Ovary (tissue), 9 donors: Measurements from ENCODE around the gene CRB1. TPM values are rescaled to one million over a fixed set of nuclear protein-coding genes. Genes with fewer than 3 reads are reported as not detected.

Experiments used
- DNase-seq, 5 donors: peaks; one replicate each; pipeline ENCODE4 v3.0.0-alpha.2; 2019 to 2020
- H3K27ac ChIP-seq, 2 donors: fragments of 200-600 bp; one replicate each; pipeline versions ENCODE4 v1.5.1 to v1.8.0; 2019 to 2022
- H3K27me3 ChIP-seq: fragments of 200-600 bp; one replicate; pipeline ENCODE4 v1.8.0; 2022
- H3K36me3 ChIP-seq: fragments of 200-600 bp; sonication (generic); one replicate; pipeline ENCODE4 v1.5.1; 2019
- H3K4me1 ChIP-seq: one replicate; pipeline ENCODE4 v1.8.1; 2013; ENCODE audit warnings: mild to moderate bottlenecking, moderate library complexity; ENCODE audit not compliant: insufficient read depth
- H3K4me3 ChIP-seq: fragments of 200-600 bp; sonication (generic); one replicate; pipeline ENCODE4 v1.5.1; 2017
- H3K9me3 ChIP-seq, 2 donors: fragments of 200-600 bp in 1 of 2; sonication (generic) in 1 of 2; one replicate each; pipeline versions ENCODE4 v1.5.1 to v1.8.1; 2013 to 2019; ENCODE audit warnings: mild to moderate bottlenecking in 1 of 2, moderate library complexity in 1 of 2
- EP300 ChIP-seq: sonication (generic); formaldehyde crosslinking; IDR thresholded peaks from one replicate; pipeline ENCODE4 v1.6.1; 2017; ENCODE audit warnings: antibody characterized with exemption
- POLR2A ChIP-seq: fragments of 450-650 bp; IDR thresholded peaks from one replicate; pipeline ENCODE4 v1.6.1; 2017; ENCODE audit warnings: antibody characterized with exemption, mild to moderate bottlenecking, moderate library complexity
- WGBS, 3 donors: extraction: QIAGEN DNeasy Blood & Tissue Kit in 1 of 3; methylation state at CpG; one replicate each; pipeline versions ENCODE4 v1.1.5 to v1.1.7; 2013 to 2017; 5-methylcytosine and 5-hydroxymethylcytosine counted together
- intact Hi-C, 4 donors: fragments of 100-400 bp; cut with DNase I; formaldehyde crosslinking; loops; one replicate each; pipeline versions ENCODE4 v1.11.0 to v1.15.1; 2022 to 2023
- polyA plus RNA-seq, 2 donors: library from polyadenylated mRNA; stranded (reverse); fragments of 200-250 nt in 1 of 2; fragments of 350-450 nt in 1 of 2; fragmentation: Illumina TruSeq in 1 of 2; extraction: RNeasy Lipid Tissue Mini Kit (QIAGEN cat#74804) in 1 of 2; gene quantifications; one replicate each; pipeline ENCODE4 v1.2.3, GENCODE V29; 2013 to 2014
- total RNA-seq, 7 donors: library from RNA; depleted of rRNA in 2 of 7; stranded (reverse); fragments of >200 nt in 2 of 7; fragmentation: NEBNext Ultra II Directional in 3 of 7; extraction: Animal tissue kit (Norgen Biotek cat#: 25700) in 3 of 7; gene quantifications; one replicate each; pipeline versions ENCODE4 v1.1.0 to v1.2.4, GENCODE V29; 2016 to 2023
- TF ChIP-seq, protein P1 (sequence below), 3 donors: fragments of 450-650 bp in 2 of 3; fragments of 200-600 bp in 1 of 3; IDR thresholded peaks; one replicate each; pipeline versions ENCODE4 v1.5.1 to v1.8.0; 2016 to 2022; ENCODE audit warnings: antibody characterized with exemption in 3 of 3, mild to moderate bottlenecking in 1 of 3
- donor health status: DM: no; HTN: no; CAD: no; lungs with moderate emphysema.
- donor health status: DM: no; HTN: no; CAD: no.
- donor health status: Bipolar disorder and iron deficiency.
- donor health status: DM: yes; HTN: yes; CAD: no.
- donor health status: DM: no; HTN: no; CAD: no.
- donor health status: DM: yes; HTN: yes; CAD: no.

The CRB1 gene
- total and polyA plus RNA-seq, 9 donors: 0.60 to 4.0 (median 1.1) TPM

DNA sequence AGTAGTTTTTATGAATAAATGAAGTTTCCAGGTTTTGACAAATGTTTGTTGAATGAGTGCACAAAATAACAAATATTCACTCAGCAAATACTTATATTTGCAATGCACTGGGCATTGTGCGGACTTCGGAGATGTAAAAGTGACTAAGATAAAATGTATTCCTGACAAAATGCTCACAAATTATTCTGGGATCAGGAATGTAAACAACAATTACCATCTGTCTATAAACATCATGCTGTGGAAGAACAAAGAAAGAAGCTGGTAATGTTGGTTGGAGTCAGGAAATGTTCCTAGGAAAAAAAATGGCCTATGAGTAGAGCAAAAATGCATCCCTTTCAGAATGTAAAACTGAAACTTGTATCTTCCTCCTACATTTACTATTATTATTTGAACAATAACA lies 68.5 kb downstream of the CRB1 start:
- TF ChIP-seq, protein P1, sequence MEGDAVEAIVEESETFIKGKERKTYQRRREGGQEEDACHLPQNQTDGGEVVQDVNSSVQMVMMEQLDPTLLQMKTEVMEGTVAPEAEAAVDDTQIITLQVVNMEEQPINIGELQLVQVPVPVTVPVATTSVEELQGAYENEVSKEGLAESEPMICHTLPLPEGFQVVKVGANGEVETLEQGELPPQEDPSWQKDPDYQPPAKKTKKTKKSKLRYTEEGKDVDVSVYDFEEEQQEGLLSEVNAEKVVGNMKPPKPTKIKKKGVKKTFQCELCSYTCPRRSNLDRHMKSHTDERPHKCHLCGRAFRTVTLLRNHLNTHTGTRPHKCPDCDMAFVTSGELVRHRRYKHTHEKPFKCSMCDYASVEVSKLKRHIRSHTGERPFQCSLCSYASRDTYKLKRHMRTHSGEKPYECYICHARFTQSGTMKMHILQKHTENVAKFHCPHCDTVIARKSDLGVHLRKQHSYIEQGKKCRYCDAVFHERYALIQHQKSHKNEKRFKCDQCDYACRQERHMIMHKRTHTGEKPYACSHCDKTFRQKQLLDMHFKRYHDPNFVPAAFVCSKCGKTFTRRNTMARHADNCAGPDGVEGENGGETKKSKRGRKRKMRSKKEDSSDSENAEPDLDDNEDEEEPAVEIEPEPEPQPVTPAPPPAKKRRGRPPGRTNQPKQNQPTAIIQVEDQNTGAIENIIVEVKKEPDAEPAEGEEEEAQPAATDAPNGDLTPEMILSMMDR (IDR thresholded peaks at IDR 0.05): no peak
- TF ChIP-seq EP300: no peak
- TF ChIP-seq POLR2A: no peak
- H3K4me3 ChIP-seq: no peak overlapping the region
- no peak for DNase-seq
- H3K27ac ChIP-seq: no peak overlapping the region
- WGBS, 3 donors: 66 to 82% (median 72%) methylated on average over 2 of the region's 2 CpGs
- intact Hi-C loops: no loop called here
- H3K27me3 ChIP-seq: no peaks in the 10 kb centered on the region
- no peaks in the 10 kb centered on the region for H3K4me1 ChIP-seq
- no peaks in the 10 kb centered on the region for H3K36me3 ChIP-seq
- no peaks in the 10 kb centered on the region for H3K9me3 ChIP-seq

DNA sequence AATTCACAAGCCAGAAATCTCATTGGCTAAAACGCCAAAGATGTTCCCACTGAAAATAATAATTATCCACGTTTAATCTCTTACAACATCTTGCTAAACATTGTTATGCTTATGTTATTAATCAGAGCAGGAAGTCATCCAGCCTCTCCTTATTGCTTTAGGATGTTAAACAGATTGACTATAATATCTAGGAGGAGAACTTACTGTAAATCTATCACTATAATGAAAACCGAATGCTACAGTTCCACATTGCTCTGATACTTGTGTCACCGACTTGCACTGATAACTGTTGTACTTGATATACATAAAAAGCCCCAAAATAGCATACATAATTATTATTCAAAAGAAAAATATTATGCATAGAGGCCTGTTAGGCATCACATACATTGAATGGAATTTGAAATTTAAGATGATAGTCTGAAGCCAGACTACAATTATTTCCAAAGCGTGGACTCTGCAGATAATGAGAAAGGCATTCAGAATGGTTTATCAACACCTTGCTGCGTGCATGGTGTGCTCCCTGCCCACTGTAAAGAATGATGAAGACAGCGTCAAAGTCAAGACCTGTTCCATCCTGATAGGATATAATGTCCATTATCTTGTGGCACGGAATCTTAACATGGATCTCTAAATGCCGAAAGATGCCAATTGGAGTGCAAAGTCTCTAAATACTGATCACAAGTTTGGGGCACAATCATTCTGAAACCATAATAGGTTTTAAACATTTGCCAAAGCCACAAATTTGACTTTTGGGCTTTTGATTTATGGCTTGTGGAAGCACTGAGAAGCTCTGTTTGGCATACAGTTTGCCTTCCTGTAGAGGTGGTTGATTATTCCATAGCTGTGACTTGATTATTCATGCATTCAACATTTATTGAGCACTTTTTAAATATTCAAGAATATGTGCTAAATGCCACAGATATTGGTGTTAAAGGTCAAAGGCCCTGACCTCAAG lies 71.3 kb downstream of the CRB1 start:
- H3K36me3 ChIP-seq: no peaks in the 10 kb centered on the region
- H3K27ac ChIP-seq: no peak overlapping the region
- H3K4me3 ChIP-seq: no peak overlapping the region
- peaks cover 2% of the 10 kb centered on the region for H3K4me1 ChIP-seq
- WGBS, 3 donors: 66 to 78% (median 76%) methylated on average over 9 of the region's 9 CpGs
- intact Hi-C loops: no loop called here
- TF ChIP-seq, protein P1 (IDR thresholded peaks at IDR 0.05): no peak
- TF ChIP-seq EP300 (no peak), POLR2A (no peak)
- H3K27me3 ChIP-seq: no peaks in the 10 kb centered on the region
- no peak for DNase-seq
- no peaks in the 10 kb centered on the region for H3K9me3 ChIP-seq

DNA sequence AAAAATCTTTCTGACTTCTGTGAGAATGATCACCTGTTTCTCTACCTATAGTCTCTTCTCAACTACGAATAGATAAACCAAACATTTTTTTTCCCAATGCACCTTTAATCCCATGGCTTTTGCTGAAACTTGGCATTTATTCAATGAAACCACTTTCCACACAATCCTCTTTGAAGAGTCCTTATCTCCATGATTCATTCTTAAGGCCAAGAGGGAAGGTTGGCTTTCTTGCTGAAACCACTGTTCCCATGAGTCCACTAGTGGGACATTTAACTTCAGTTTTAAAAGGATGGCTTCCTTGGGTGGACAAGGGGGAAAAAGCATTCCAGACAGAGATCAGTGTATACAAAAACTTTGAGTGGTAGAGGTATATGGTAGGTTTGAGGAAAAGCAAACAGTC lies 73.6 kb downstream of the CRB1 start:
- 83 to 95% (median 94%) methylated on average over 1 of the region's 1 CpG for WGBS, 3 donors
- peaks cover 2% of the 10 kb centered on the region for H3K4me1 ChIP-seq
- no peak overlapping the region for H3K4me3 ChIP-seq
- H3K27me3 ChIP-seq: no peaks in the 10 kb centered on the region
- TF ChIP-seq POLR2A: no peak
- intact Hi-C loops: no loop called here
- H3K36me3 ChIP-seq: no peaks in the 10 kb centered on the region
- H3K27ac ChIP-seq: no peak overlapping the region
- no peaks in the 10 kb centered on the region for H3K9me3 ChIP-seq
- DNase-seq: no peak

DNA sequence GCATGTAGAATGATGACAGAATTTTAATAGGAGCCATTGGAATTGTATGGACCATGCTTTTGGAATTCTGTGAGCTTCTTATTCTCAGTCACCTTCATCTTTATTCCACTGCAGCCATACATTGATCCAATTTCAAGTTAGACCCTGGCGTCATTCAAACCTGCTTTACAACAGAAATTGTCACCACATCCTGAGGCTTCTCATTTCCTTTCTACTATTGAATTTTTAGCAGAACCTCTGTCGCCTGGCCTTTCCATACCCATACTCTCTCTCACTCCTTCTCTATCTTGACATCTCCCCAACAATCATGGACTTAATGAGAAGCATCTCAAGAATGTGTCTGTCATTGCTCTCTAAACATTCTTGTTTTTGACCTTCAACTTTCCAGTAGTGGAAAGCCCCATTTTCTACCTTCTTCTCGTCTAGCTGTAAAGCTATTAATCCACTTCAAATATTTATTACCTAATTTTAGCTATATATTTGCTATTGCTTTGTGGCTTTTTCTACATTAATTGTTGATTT lies 74.1 kb downstream of the CRB1 start:
- H3K4me3 ChIP-seq: no peak overlapping the region
- TF ChIP-seq, protein P1 (IDR thresholded peaks at IDR 0.05): no peak
- no peak for TF ChIP-seq POLR2A
- TF ChIP-seq EP300: no peak
- peaks cover 2% of the 10 kb centered on the region for H3K4me1 ChIP-seq
- intact Hi-C loops: no loop called here
- no peak for DNase-seq
- H3K9me3 ChIP-seq: no peaks in the 10 kb centered on the region
- H3K27ac ChIP-seq: no peak overlapping the region
- H3K36me3 ChIP-seq: no peaks in the 10 kb centered on the region
- no peaks in the 10 kb centered on the region for H3K27me3 ChIP-seq
- 83 to 92% (median 86%) methylated on average over 3 of the region's 3 CpGs for WGBS, 3 donors

DNA sequence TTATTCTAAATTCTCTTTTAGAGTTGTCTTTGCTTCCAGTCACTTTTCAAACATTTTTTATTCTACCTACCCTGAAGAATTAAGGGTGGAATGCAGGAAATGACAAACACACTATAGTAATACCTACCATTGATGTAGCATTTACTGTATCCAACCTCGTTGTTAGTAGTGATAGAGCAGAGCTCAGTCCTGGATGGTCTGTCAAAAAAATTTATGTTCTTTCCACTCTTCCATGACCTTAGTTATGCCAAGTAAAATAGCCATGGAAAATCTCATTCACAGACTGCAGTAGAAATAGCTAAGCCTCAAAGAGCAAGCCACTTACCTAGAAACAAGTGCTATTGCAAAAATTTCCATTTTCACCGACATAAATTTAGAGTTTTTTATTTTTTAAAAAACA lies 74.6 kb downstream of the CRB1 start:
- Histone ChIP-seq H3K4me1 (peaks cover 2% of the 10 kb centered on the region), H3K27ac (no peak overlapping the region), H3K27me3 (no peaks in the 10 kb centered on the region), H3K4me3 (no peak overlapping the region), H3K36me3 (no peaks in the 10 kb centered on the region), H3K9me3 (no peaks in the 10 kb centered on the region)
- WGBS, 3 donors: 15 to 39% (median 25%) methylated on average over 2 of the region's 2 CpGs
- intact Hi-C loops: no loop called here
- TF ChIP-seq EP300: no peak
- TF ChIP-seq, protein P1 (IDR thresholded peaks at IDR 0.05): no peak
- no peak for TF ChIP-seq POLR2A
- DNase-seq: no peak
